HG03139 (cell line): ENCODE data around the gene HARBI1.

Experiments
- ATAC-seq: cut with Tn5 transposase; IDR thresholded peaks from one replicate; pipeline ENCODE4 v1.9.1; 2021; ENCODE audit not compliant: unreplicated experiment

HARBI1 gene

GRCh38 chr11:46557684-46558151 lies 59.3 kb downstream of the HARBI1 start:
- ATAC-seq, result no peak

DNA sequence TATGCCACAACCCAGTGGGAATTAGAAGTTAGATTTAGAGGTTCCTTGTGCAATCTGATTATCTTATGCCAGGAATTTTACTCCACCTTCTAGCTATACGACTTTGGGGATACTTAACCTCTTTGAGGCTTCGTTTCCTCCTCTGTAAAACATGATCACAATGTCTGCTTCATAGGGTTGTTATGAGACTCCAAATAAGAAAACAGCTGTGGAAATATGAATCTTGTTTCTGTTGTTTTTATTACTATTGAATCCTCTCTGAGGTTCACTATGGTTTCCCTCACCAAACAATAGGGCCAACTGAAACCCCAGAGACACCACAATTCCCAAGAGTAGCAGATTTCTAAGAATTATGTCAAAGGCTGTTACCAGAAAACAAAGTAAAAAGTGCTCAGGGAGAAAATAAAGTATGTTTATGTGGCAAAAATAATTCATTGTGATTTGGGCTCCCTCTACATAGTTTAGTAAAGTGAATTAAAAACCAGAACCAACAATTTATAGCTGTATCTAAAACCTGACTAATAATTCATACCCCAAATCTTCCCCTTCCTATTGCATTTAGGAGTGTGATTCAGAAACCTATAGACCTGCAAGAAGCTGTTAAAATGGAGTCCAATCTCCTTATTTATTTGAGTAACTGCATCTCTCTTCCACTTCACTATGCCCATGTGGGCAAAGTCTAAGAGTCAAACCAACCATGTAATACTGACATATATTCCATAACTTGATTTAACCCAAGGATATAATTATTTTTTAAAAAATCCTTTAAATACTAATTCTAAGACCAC lies 61.6 kb downstream of the HARBI1 start:
- ATAC-seq, result no peak

- no peak for ATAC-seq
Observed at GRCh38 chr11:46554213-46555147, 62.5 kb downstream of the HARBI1 start.

- ATAC-seq, result no peak
Observed at GRCh38 chr11:46553814-46554212, 63.2 kb downstream of the HARBI1 start.
